Endothelial cell of umbilical vein (primary cell): ENCODE measurements around the gene NR2E3. TPM values are rescaled to one million over a fixed set of nuclear protein-coding genes. Genes with fewer than 3 reads are reported as not detected.
A peak's percentile ranks its signal among the peaks of the same experiment; 100 is the strongest.

ENCODE experiments used
- BruUV-seq: library from RNA; stranded (reverse); fragments of 400-500 nt; replicated peaks from 2 replicates; lab custom pipeline; 2021; lab: Mats Ljungman, UMichigan
- CTCF ChIA-PET: fragments of 300-600, 350-600 bp; sonication (Branson Sonifier 250); formaldehyde crosslinking; loops from one replicate; lab custom pipeline; 2021; ENCODE audit warnings: antibody characterized with exemption, inconsistent platforms; lab: Charles Lee
- POLR2A ChIA-PET: fragments of 300-600, 350-600 bp; sonication (Branson Sonifier 250); formaldehyde crosslinking; loops from one replicate; lab custom pipeline; 2021; ENCODE audit warnings: antibody characterized with exemption, inconsistent platforms; lab: Charles Lee
- DNase-seq: peaks from one replicate; pipeline ENCODE4 v3.0.0-alpha.2; 2011; ENCODE audit warnings: low read depth, low spot score
- FAIRE-seq: peaks from 2 replicates; lab custom pipeline; 2011; peaks lifted over from hg19 to GRCh38; lab: Jason Lieb, UNC
- H2AFZ ChIP-seq: 2 replicates; pipeline ENCODE4 v1.6.0; 2012; ENCODE audit warnings: low read depth, low read length, control low read depth, inconsistent platforms
- H3K27ac ChIP-seq: 2 replicates; pipeline ENCODE4 v1.5.1; 2011; ENCODE audit warnings: low read depth, mild to moderate bottlenecking, control low read depth, low read length, moderate library complexity; ENCODE audit not compliant: insufficient read depth
- H3K27me3 ChIP-seq, 2 experiments: 2 replicates each; pipeline versions ENCODE4 v1.6.0 to v1.6.1; 2011; ENCODE audit warnings: low read length in 2 of 2, mixed read lengths in 1 of 2; ENCODE audit not compliant: control insufficient read depth in 2 of 2, insufficient read depth in 2 of 2
- H3K36me3 ChIP-seq, 2 experiments: 2 replicates in 1 of 2; 3 replicates in 1 of 2; pipeline ENCODE4 v1.5.1; 2011; ENCODE audit warnings: low read length in 2 of 2, mild to moderate bottlenecking in 1 of 2, moderate library complexity in 1 of 2; ENCODE audit not compliant: control insufficient read depth in 2 of 2, insufficient read depth in 2 of 2; ENCODE audit errors: extremely low read depth in 1 of 2
- H3K4me1 ChIP-seq: 3 replicates; pipeline ENCODE4 v1.5.1; 2011; ENCODE audit warnings: mild to moderate bottlenecking, low read length; ENCODE audit not compliant: control insufficient read depth, insufficient read depth; ENCODE audit errors: extremely low read depth
- H3K4me2 ChIP-seq: 2 replicates; pipeline ENCODE4 v1.6.1; 2011; ENCODE audit warnings: low read length, control low read depth, mixed read lengths; ENCODE audit not compliant: insufficient read depth
- H3K4me3 ChIP-seq, 3 experiments: fragments of 200-600 bp in 1 of 3; sonication (generic), shearing (Covaris generic) in 1 of 3; replicated peaks in 1 of 3; 2 replicates each; pipeline ENCODE4 v1.5.1; 2011 to 2016; ENCODE audit warnings: control low read depth in 3 of 3, low read length in 3 of 3, mild to moderate bottlenecking in 2 of 3, inconsistent platforms in 1 of 3, low read depth in 1 of 3, moderate library complexity in 1 of 3; ENCODE audit not compliant: insufficient read depth in 1 of 3
- H3K79me2 ChIP-seq: 2 replicates; pipeline ENCODE4 v1.6.0; 2012; ENCODE audit warnings: low read length, inconsistent platforms; ENCODE audit not compliant: control insufficient read depth, insufficient read depth
- H3K9ac ChIP-seq: replicated peaks from 2 replicates; pipeline ENCODE3; 2011; ENCODE audit warnings: low read length, control low read depth; ENCODE audit not compliant: insufficient read depth; ENCODE audit errors: extremely low read depth
- H3K9me1 ChIP-seq: replicated peaks from 3 replicates; pipeline ENCODE4 v1.6.0; 2011; ENCODE audit warnings: mild to moderate bottlenecking, low read length; ENCODE audit not compliant: control insufficient read depth, insufficient read depth; ENCODE audit errors: extremely low read depth
- H3K9me3 ChIP-seq: replicated peaks from 2 replicates; pipeline ENCODE4 v1.5.1; 2012; ENCODE audit warnings: low read length, inconsistent platforms; ENCODE audit not compliant: control insufficient read depth, insufficient read depth
- H4K20me1 ChIP-seq: replicated peaks from 2 replicates; pipeline ENCODE3; 2011; ENCODE audit warnings: mild to moderate bottlenecking, low read length; ENCODE audit not compliant: control insufficient read depth, insufficient read depth; ENCODE audit errors: extremely low read depth
- EZH2 ChIP-seq: IDR thresholded peaks from 2 replicates; pipeline ENCODE4 v1.6.1; 2012; ENCODE audit warnings: borderline replicate concordance, low read depth, mild to moderate bottlenecking, moderate library complexity, low read length, inconsistent platforms; ENCODE audit not compliant: severe bottlenecking
- FOS ChIP-seq: IDR thresholded peaks from 2 replicates; pipeline ENCODE4 v1.6.1; 2011; ENCODE audit warnings: mild to moderate bottlenecking, low read length, moderate library complexity, borderline replicate concordance; ENCODE audit not compliant: insufficient read depth
- GATA2 ChIP-seq: IDR thresholded peaks from 2 replicates; pipeline ENCODE4 v1.7.0; 2011; ENCODE audit warnings: low read depth, mild to moderate bottlenecking, moderate library complexity, mixed read lengths, low read length; ENCODE audit not compliant: insufficient read length, insufficient read depth
- JUN ChIP-seq: IDR thresholded peaks from 2 replicates; pipeline ENCODE4 v1.6.1; 2011; ENCODE audit warnings: borderline replicate concordance, low read depth; ENCODE audit not compliant: insufficient read length, insufficient read depth
- MAX ChIP-seq: IDR thresholded peaks from 2 replicates; pipeline ENCODE4 v1.6.1; 2011; ENCODE audit not compliant: insufficient read depth, insufficient read length
- MYC ChIP-seq: IDR thresholded peaks from one replicate; pipeline ENCODE4 v1.6.1; 2011; ENCODE audit warnings: mild to moderate bottlenecking, low read depth, low read length
- POLR2A ChIP-seq: IDR thresholded peaks from 2 replicates; pipeline ENCODE4 v1.6.1; 2012; ENCODE audit warnings: low read depth, mild to moderate bottlenecking, control low read depth, low read length
- POLR2AphosphoS5 ChIP-seq: IDR thresholded peaks from 2 replicates; pipeline ENCODE4 v1.6.1; 2012; ENCODE audit warnings: low read depth, mild to moderate bottlenecking, control low read depth, low read length, moderate library complexity; ENCODE audit not compliant: insufficient read depth
- dilution Hi-C: fragments of 300-500 bp; cut with MboI; formaldehyde crosslinking; loops from one replicate; pipeline ENCODE4 v1.15.0; 2019; ENCODE audit warnings: low sequenced_read_pairs; ENCODE audit not compliant: extremely low pct_ligation_motif_present
- intact Hi-C: fragments of 100-400 bp; cut with micrococcal nuclease; formaldehyde crosslinking; loops from one replicate; pipeline ENCODE4 v1.10.0; 2022
- polyA plus RNA-seq, 4 experiments: library from polyadenylated mRNA; depleted of rRNA in 3 of 4; stranded (reverse) in 3 of 4; unstranded in 1 of 4; fragments of >200 nt; gene quantifications; 2 replicates each; pipeline versions ENCODE4 v1.2.1 to v1.2.3, GENCODE V29; 2011 to 2012; ENCODE audit warnings: missing spikeins in 1 of 4
- total RNA-seq: library from RNA; stranded (reverse); gene quantifications from 2 replicates; pipeline ENCODE4 v1.2.3, GENCODE V29; 2021
- TF ChIP-seq, protein P1 (sequence below), 2 donors: IDR thresholded peaks; 1 replicate in 1 of 2; 2 replicates in 1 of 2; pipeline ENCODE4 v1.5.1; 2011; ENCODE audit warnings: low read length in 2 of 2, mild to moderate bottlenecking in 2 of 2, moderate library complexity in 2 of 2, control low read depth in 1 of 2, inconsistent platforms in 1 of 2, low read depth in 1 of 2; ENCODE audit not compliant: insufficient read depth in 1 of 2; ENCODE audit errors: extremely low read depth in 1 of 2

NR2E3 gene
- total and polyA plus RNA-seq, 2 donors (not counting 3 experiments of a cell fraction or from before 2014, with no cell fraction given): 0.04 to 0.38 TPM

GRCh38 chr15:71806452-71806931 lies 3.9 kb upstream of the NR2E3 start:
- H4K20me1 ChIP-seq: no peaks in the 10 kb centered on the region
- peak; percentile 42 for DNase-seq
- H3K9ac ChIP-seq: no peak overlapping the region
- intact Hi-C loops: loop anchor here (1.0 kb wide), 1 partner anchor 349 kb away; no protein-coding TSS in a partner anchor
- TF ChIP-seq POLR2AphosphoS5: no peak
- TF ChIP-seq GATA2: peak; percentile 58
- H3K36me3 ChIP-seq: no peaks in the 10 kb centered on the region
- no peaks in the 10 kb centered on the region for H3K9me3 ChIP-seq
- ChIA-PET POLR2A (no interaction called here), CTCF (interaction anchor here (0.8 to 12.4 kb wide), 6 partner anchors 44 to 832 kb away, joined by 3 to 235 read pairs (median 51); no protein-coding TSS in a partner anchor)
- H3K4me2 ChIP-seq: no peak overlapping the region
- no peaks in the 10 kb centered on the region for H3K27me3 ChIP-seq
- BruUV-seq: no TSS peak
- H3K4me3 ChIP-seq: no peak overlapping the region
- H3K27ac ChIP-seq: no peak overlapping the region
- no peaks in the 10 kb centered on the region for H3K9me1 ChIP-seq
- no peak overlapping the region for H2AFZ ChIP-seq
- H3K79me2 ChIP-seq: no peaks in the 10 kb centered on the region
- FAIRE-seq: peak; percentile 44
- peaks cover 14% of the 10 kb centered on the region for H3K4me1 ChIP-seq
- dilution Hi-C loops: no loop called here

- intact Hi-C loops (no loop called here), dilution Hi-C loops (no loop called here)
- Histone ChIP-seq H3K4me2 (no peak overlapping the region), H3K79me2 (no peaks in the 10 kb centered on the region), H2AFZ (no peak overlapping the region), H3K9ac (no peak overlapping the region), H3K9me3 (no peaks in the 10 kb centered on the region), H3K9me1 (no peaks in the 10 kb centered on the region), H3K27me3 (no peaks in the 10 kb centered on the region), H4K20me1 (no peaks in the 10 kb centered on the region), H3K4me3 (no peak overlapping the region), H3K4me1 (peaks cover 14% of the 10 kb centered on the region), H3K27ac (no peak overlapping the region), H3K36me3 (no peaks in the 10 kb centered on the region)
- POLR2A ChIA-PET: no interaction called here
- BruUV-seq: no TSS peak
- CTCF ChIA-PET: interaction anchor here (0.8 to 12.4 kb wide), 7 partner anchors 8 to 349 kb away, joined by 3 to 235 read pairs (median 4); no protein-coding TSS in a partner anchor
- DNase-seq (no peak), FAIRE-seq (no peak)
- TF ChIP-seq EZH2: no peak
- no peak for TF ChIP-seq FOS
- TF ChIP-seq, protein P1, sequence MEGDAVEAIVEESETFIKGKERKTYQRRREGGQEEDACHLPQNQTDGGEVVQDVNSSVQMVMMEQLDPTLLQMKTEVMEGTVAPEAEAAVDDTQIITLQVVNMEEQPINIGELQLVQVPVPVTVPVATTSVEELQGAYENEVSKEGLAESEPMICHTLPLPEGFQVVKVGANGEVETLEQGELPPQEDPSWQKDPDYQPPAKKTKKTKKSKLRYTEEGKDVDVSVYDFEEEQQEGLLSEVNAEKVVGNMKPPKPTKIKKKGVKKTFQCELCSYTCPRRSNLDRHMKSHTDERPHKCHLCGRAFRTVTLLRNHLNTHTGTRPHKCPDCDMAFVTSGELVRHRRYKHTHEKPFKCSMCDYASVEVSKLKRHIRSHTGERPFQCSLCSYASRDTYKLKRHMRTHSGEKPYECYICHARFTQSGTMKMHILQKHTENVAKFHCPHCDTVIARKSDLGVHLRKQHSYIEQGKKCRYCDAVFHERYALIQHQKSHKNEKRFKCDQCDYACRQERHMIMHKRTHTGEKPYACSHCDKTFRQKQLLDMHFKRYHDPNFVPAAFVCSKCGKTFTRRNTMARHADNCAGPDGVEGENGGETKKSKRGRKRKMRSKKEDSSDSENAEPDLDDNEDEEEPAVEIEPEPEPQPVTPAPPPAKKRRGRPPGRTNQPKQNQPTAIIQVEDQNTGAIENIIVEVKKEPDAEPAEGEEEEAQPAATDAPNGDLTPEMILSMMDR (IDR thresholded peaks at IDR 0.05; ENCODE audit: extremely low read depth in 1 of 2, insufficient read depth in 1 of 2, low read depth in 1 of 2, low read length in 2 of 2): no peak
- no peak for TF ChIP-seq MYC
- TF ChIP-seq GATA2: no peak
- no peak for TF ChIP-seq MAX
- TF ChIP-seq POLR2AphosphoS5: no peak
- TF ChIP-seq POLR2A: no peak
- TF ChIP-seq JUN: no peak
These were observed 3.2 kb upstream of the NR2E3 start for GRCh38 chr15:71807125-71807629.
